HEK293 (cell line): ENCODE results near the gene TTC16.
A peak's percentile ranks its signal among the peaks of the same experiment; 100 is the strongest.

Source experiments
- CTCF ChIA-PET: fragments of 350-600 bp; formaldehyde crosslinking; extraction: SDS; loops from one replicate; lab custom pipeline; 2021; ENCODE audit warnings: antibody characterized with exemption; lab: Yijun Ruan, JAX
- POLR2A ChIA-PET: fragments of 300-600 bp; formaldehyde crosslinking; extraction: SDS; loops from one replicate; lab custom pipeline; 2020; ENCODE audit warnings: antibody characterized with exemption, inconsistent platforms; lab: Yijun Ruan, JAX
- H3K27ac ChIP-seq: fragments of 200-500 bp; sonication (Bioruptor generic); 2 replicates; pipeline ENCODE4 v1.5.1; 2014; ENCODE audit warnings: low read depth, low read length, control low read depth, inconsistent platforms; ENCODE audit errors: extremely low read depth
- H3K36me3 ChIP-seq, 2 experiments: fragments of 200-500 bp in 1 of 2; sonication (Bioruptor generic) in 1 of 2; 1 replicate in 1 of 2; 2 replicates in 1 of 2; pipeline ENCODE4 v1.5.1; 2014 to 2017; ENCODE audit warnings: inconsistent platforms in 2 of 2, low read length in 2 of 2; ENCODE audit not compliant: control insufficient read depth in 2 of 2, insufficient read depth in 1 of 2
- H3K4me1 ChIP-seq: fragments of 200-500 bp; sonication (Bioruptor generic); 2 replicates; pipeline ENCODE4 v1.5.1; 2014; ENCODE audit warnings: mild to moderate bottlenecking, low read length, inconsistent platforms; ENCODE audit not compliant: control insufficient read depth, insufficient read depth
- H3K4me3 ChIP-seq: 2 replicates; pipeline ENCODE4 v1.5.1; 2011; ENCODE audit warnings: low read depth, mild to moderate bottlenecking, control low read depth, low read length, moderate library complexity
- H3K9me3 ChIP-seq: fragments of 200-500 bp; sonication (Bioruptor generic); 2 replicates; pipeline ENCODE4 v1.5.1; 2014; ENCODE audit warnings: low read depth, low read length, inconsistent platforms; ENCODE audit not compliant: control insufficient read depth, insufficient read depth
- CTCF ChIP-seq: fragments of 450-650 bp; formaldehyde crosslinking; IDR thresholded peaks from 2 replicates; pipeline ENCODE4 v1.5.1; 2016; ENCODE audit warnings: missing biosample characterization, missing genetic modification characterization
- FEZF1 ChIP-seq: fragments of 450-650 bp; formaldehyde crosslinking; IDR thresholded peaks from 2 replicates; pipeline ENCODE4 v1.5.1; 2016; ENCODE audit warnings: missing biosample characterization, missing genetic modification characterization
- GLIS1 ChIP-seq: fragments of 450-650 bp; formaldehyde crosslinking; IDR thresholded peaks from 2 replicates; pipeline ENCODE4 v1.5.1; 2016; ENCODE audit warnings: missing biosample characterization, missing genetic modification characterization
- SP3 ChIP-seq: fragments of 450-650 bp; formaldehyde crosslinking; IDR thresholded peaks from 2 replicates; pipeline ENCODE4 v1.5.1; 2016; ENCODE audit warnings: missing biosample characterization, missing genetic modification characterization
- SP7 ChIP-seq: fragments of 450-650 bp; formaldehyde crosslinking; IDR thresholded peaks from 2 replicates; pipeline ENCODE4 v1.5.1; 2016; ENCODE audit warnings: missing biosample characterization, missing genetic modification characterization
- TCF7L2 ChIP-seq: IDR thresholded peaks from 2 replicates; pipeline ENCODE4 v1.6.1; 2011; ENCODE audit warnings: low read depth, mild to moderate bottlenecking, inconsistent platforms, low read length, moderate library complexity, borderline replicate concordance
- ZBTB1 ChIP-seq: fragments of 450-650 bp; formaldehyde crosslinking; IDR thresholded peaks from 2 replicates; pipeline ENCODE4 v1.5.1; 2016; ENCODE audit warnings: missing biosample characterization, missing genetic modification characterization
- ZBTB20 ChIP-seq: fragments of 450-650 bp; formaldehyde crosslinking; IDR thresholded peaks from 2 replicates; pipeline ENCODE4 v1.5.1; 2016; ENCODE audit warnings: missing biosample characterization, missing genetic modification characterization
- ZBTB49 ChIP-seq: fragments of 450-650 bp; formaldehyde crosslinking; IDR thresholded peaks from 2 replicates; pipeline ENCODE4 v1.5.1; 2016; ENCODE audit warnings: missing biosample characterization, missing genetic modification characterization, low read depth
- ZBTB6 ChIP-seq: fragments of 450-650 bp; formaldehyde crosslinking; IDR thresholded peaks from 2 replicates; pipeline ENCODE4 v1.5.1; 2017; ENCODE audit warnings: missing biosample characterization, missing genetic modification characterization
- ZNF157 ChIP-seq: fragments of 450-650 bp; formaldehyde crosslinking; IDR thresholded peaks from 2 replicates; pipeline ENCODE4 v1.5.1; 2016; ENCODE audit warnings: missing biosample characterization, missing genetic modification characterization
- ZNF175 ChIP-seq: fragments of 450-650 bp; formaldehyde crosslinking; IDR thresholded peaks from 2 replicates; pipeline ENCODE4 v1.5.1; 2016; ENCODE audit warnings: missing biosample characterization, missing genetic modification characterization
- ZNF266 ChIP-seq: fragments of 450-650 bp; formaldehyde crosslinking; IDR thresholded peaks from 2 replicates; pipeline ENCODE4 v1.5.1; 2016; ENCODE audit warnings: missing biosample characterization, missing genetic modification characterization, low read depth
- ZNF324 ChIP-seq: fragments of 450-650 bp; formaldehyde crosslinking; IDR thresholded peaks from 2 replicates; pipeline ENCODE4 v1.5.1; 2016; ENCODE audit warnings: missing biosample characterization, missing genetic modification characterization
- ZNF341 ChIP-seq: fragments of 450-650 bp; formaldehyde crosslinking; IDR thresholded peaks from 2 replicates; pipeline ENCODE4; 2016; ENCODE audit warnings: low read depth, missing biosample characterization, missing genetic modification characterization
- ZNF398 ChIP-seq: fragments of 450-650 bp; formaldehyde crosslinking; IDR thresholded peaks from 2 replicates; pipeline ENCODE4 v1.5.1; 2017; ENCODE audit warnings: missing biosample characterization, missing genetic modification characterization
- ZNF701 ChIP-seq: fragments of 450-650 bp; formaldehyde crosslinking; IDR thresholded peaks from 2 replicates; pipeline ENCODE4 v1.5.1; 2016; ENCODE audit warnings: missing biosample characterization, missing genetic modification characterization
- ZNF791 ChIP-seq: fragments of 450-650 bp; formaldehyde crosslinking; IDR thresholded peaks from 2 replicates; pipeline ENCODE4 v1.5.1; 2016; ENCODE audit warnings: missing biosample characterization, missing genetic modification characterization

The TTC16 gene

GRCh38 chr9:127761061-127761460 lies 45.2 kb downstream of the TTC16 start:
- ChIA-PET POLR2A (interaction anchor here (2.1 kb wide), 1 partner anchor 10 kb away, joined by 7 read pairs; no protein-coding TSS in a partner anchor), CTCF (interaction anchor here (0.6 to 0.7 kb wide), 2 partner anchors 26 to 266 kb away, joined by 3 read pairs; partner anchors contain the start of gene TOR2A)
- Histone ChIP-seq H3K4me3 (no peak overlapping the region), H3K9me3 (no peaks in the 10 kb centered on the region), H3K36me3 (no peaks in the 10 kb centered on the region), H3K4me1 (no peaks in the 10 kb centered on the region), H3K27ac (no peak overlapping the region)
- TF ChIP-seq SP3 (tag by site-specific recombination) (no peak), ZNF398 (no peak), ZNF791 (tag by site-specific recombination) (no peak), CTCF (no peak), ZBTB20 (no peak), ZNF341 (no peak), ZNF175 (no peak), ZNF266 (tag by site-specific recombination) (no peak), ZBTB6 (tag by site-specific recombination) (no peak), ZBTB1 (tag by site-specific recombination) (no peak), ZNF157 (no peak)

GRCh38 chr9:127761491-127761956 lies 45.6 kb downstream of the TTC16 start:
- Histone ChIP-seq H3K27ac (no peak overlapping the region), H3K4me3 (no peak overlapping the region), H3K4me1 (no peaks in the 10 kb centered on the region)
- CTCF ChIA-PET, result interaction anchor here (0.6 to 0.7 kb wide), 2 partner anchors 27 to 266 kb away, joined by 3 read pairs; partner anchors contain the start of gene TOR2A
- POLR2A ChIA-PET, result interaction anchor here (2.1 kb wide), 1 partner anchor 10 kb away, joined by 7 read pairs; no protein-coding TSS in a partner anchor
- TF ChIP-seq FEZF1 (tag by site-specific recombination), result no peak
- no peak for TF ChIP-seq ZNF324 (tag by site-specific recombination)
- TF ChIP-seq TCF7L2, result no peak
- TF ChIP-seq GLIS1, result no peak
- TF ChIP-seq SP7 (tag by site-specific recombination), result 0 out of 2 replicates have a peak, but pooled peaks have one; percentile 37
- TF ChIP-seq ZBTB49 (tag by site-specific recombination), result no peak
- no peak for TF ChIP-seq ZNF701
- TF ChIP-seq, all 188 proteins: peak for 1
- H3K36me3 ChIP-seq, result no peaks in the 10 kb centered on the region
- H3K9me3 ChIP-seq, result no peaks in the 10 kb centered on the region
